ENCODE results near the gene P2RY14.

DNA sequence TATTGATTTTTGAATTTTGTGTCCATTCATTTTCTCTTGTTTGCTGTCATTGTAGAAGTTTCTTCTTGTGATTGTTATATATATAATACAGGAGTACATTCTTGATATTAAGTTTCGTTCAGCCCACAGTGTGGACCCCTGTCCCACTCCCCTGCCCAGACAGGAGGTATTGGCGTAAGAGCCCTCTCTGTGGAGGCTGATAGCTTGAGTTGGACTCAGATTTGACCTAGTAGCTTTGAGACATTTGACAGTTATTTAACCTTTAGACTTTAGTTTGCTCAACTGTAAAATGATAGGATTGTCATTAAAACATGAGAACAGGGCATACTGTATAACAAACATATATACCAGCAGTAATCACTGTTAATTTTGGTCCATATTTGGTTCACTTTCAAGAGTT lies 102.4 kb downstream of the P2RY14 start:
- TF ChIP-seq TAF1 (IDR thresholded peaks at IDR 0.05; ENCODE audit: borderline replicate concordance, insufficient read depth, low read length) (no peak), POLR2AphosphoS5 (IDR thresholded peaks at IDR 0.05; ENCODE audit: low read depth, low read length) (no peak), FOXP2 (optimal IDR thresholded peaks at IDR 0.05; ENCODE audit: borderline replicate concordance, extremely low read depth, extremely low read length, insufficient read depth) (no peak), SIN3A (IDR thresholded peaks at IDR 0.05; ENCODE audit: borderline replicate concordance, insufficient read depth, low read length) (no peak)
